ENCODE measurements around the gene CLMN. TPM values are rescaled to one million over a fixed set of nuclear protein-coding genes. Genes with fewer than 3 reads are reported as not detected.

The CLMN gene
- total and polyA plus RNA-seq, 2 experiments from 2014 or later, result 0.11 to 0.53 TPM

GRCh38 chr14:95356245-95356869 lies 36.6 kb upstream of the CLMN start:
- Histone ChIP-seq H2AFZ (no peak overlapping the region), H3K36me3 (ENCODE audit: low read depth) (no peaks in the 10 kb centered on the region), H4K20me1 (ENCODE audit: insufficient read depth) (no peaks in the 10 kb centered on the region), H3K9me2 (ENCODE audit: insufficient read depth) (no peaks in the 10 kb centered on the region), H3K27me3 (replicated peaks; ENCODE audit: insufficient read depth) (no peaks in the 10 kb centered on the region; the same call in 1 of the 2 replicates), H3K79me2 (ENCODE audit: insufficient read depth) (no peaks in the 10 kb centered on the region), H3K27ac (no peak overlapping the region), H3F3A (ENCODE audit: insufficient read depth) (no peaks in the 10 kb centered on the region), H3K4me2 (ENCODE audit: unreplicated experiment) (no peak overlapping the region), H3K4me3 (no peak overlapping the region), H3K9ac (no peak overlapping the region), H3K9me3 (ENCODE audit: low read depth) (no peaks in the 10 kb centered on the region), H3K4me1 (ENCODE audit: insufficient read depth) (no peaks in the 10 kb centered on the region)
- in situ Hi-C loops (cut with MboI), result no loop called here
- no peak for DNase-seq
- TF ChIP-seq EZH2 (IDR thresholded peaks at IDR 0.05; ENCODE audit: insufficient read depth, poor library complexity, severe bottlenecking), result no peak
- TF ChIP-seq EZH2phosphoT487 (IDR thresholded peaks at IDR 0.05; ENCODE audit: insufficient read depth, low read depth), result no peak
- WGBS, 2 experiments (ENCODE audit: low coverage in 1 of 2, low lambda C conversion rate in 2 of 2, missing lambda C conversion rate in 2 of 2), result 32 to 36% methylated on average over 13 to 14 of the region's 14 CpGs

DNA sequence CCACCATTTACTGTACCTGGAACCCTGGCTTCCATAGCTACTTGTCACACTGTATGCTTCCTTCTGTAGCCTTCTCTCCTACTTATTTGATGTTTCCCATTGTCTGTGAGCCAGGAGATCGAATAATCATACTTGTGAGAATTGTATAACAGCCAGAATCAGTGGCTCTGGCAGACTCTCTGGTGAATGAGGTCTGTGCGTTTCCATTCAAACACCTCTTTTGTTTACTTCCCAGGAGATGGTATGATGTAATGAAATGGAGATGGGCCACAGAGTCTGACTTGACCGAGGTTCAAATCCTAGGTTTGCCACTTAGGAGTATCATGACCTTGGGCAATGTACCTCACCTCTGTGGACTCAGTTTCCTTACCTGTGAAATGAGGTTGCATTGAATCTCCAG lies 35.7 kb upstream of the CLMN start:
- Histone ChIP-seq H3K9me3 (ENCODE audit: low read depth) (no peaks in the 10 kb centered on the region), H3K79me2 (ENCODE audit: insufficient read depth) (no peaks in the 10 kb centered on the region), H3K4me3 (no peak overlapping the region), H3K9me2 (ENCODE audit: insufficient read depth) (no peaks in the 10 kb centered on the region), H3F3A (ENCODE audit: insufficient read depth) (no peaks in the 10 kb centered on the region), H3K9ac (no peak overlapping the region), H3K36me3 (ENCODE audit: low read depth) (no peaks in the 10 kb centered on the region), H3K27me3 (replicated peaks; ENCODE audit: insufficient read depth) (no peaks in the 10 kb centered on the region; the same call in 1 of the 2 replicates), H3K4me1 (ENCODE audit: insufficient read depth) (no peaks in the 10 kb centered on the region), H3K4me2 (ENCODE audit: unreplicated experiment) (no peak overlapping the region), H3K27ac (no peak overlapping the region), H2AFZ (no peak overlapping the region), H4K20me1 (ENCODE audit: insufficient read depth) (no peaks in the 10 kb centered on the region)
- TF ChIP-seq EZH2phosphoT487 (IDR thresholded peaks at IDR 0.05; ENCODE audit: insufficient read depth, low read depth), result no peak
- no peak for TF ChIP-seq EZH2 (IDR thresholded peaks at IDR 0.05; ENCODE audit: insufficient read depth, poor library complexity, severe bottlenecking)
- DNase-seq, result no peak
- 1% methylated on average over 3 of the region's 3 CpGs for WGBS, 2 experiments (ENCODE audit: low coverage in 1 of 2, low lambda C conversion rate in 2 of 2, missing lambda C conversion rate in 2 of 2)
- in situ Hi-C loops (cut with MboI), result no loop called here

GRCh38 chr14:95354834-95355233 lies 35.1 kb upstream of the CLMN start:
- H3F3A ChIP-seq (ENCODE audit: insufficient read depth), result no peaks in the 10 kb centered on the region
- in situ Hi-C loops (cut with MboI), result no loop called here
- no peaks in the 10 kb centered on the region for H3K36me3 ChIP-seq (ENCODE audit: low read depth)
- peaks cover 4% of the 10 kb centered on the region; the same call in 1 of the 2 replicates for H3K27me3 ChIP-seq (replicated peaks; ENCODE audit: insufficient read depth)
- no peaks in the 10 kb centered on the region for H3K79me2 ChIP-seq (ENCODE audit: insufficient read depth)
- H2AFZ ChIP-seq, result no peak overlapping the region
- no peaks in the 10 kb centered on the region for H4K20me1 ChIP-seq (ENCODE audit: insufficient read depth)
- H3K4me1 ChIP-seq (ENCODE audit: insufficient read depth), result no peaks in the 10 kb centered on the region
- H3K9ac ChIP-seq, result no peak overlapping the region
- H3K9me3 ChIP-seq (ENCODE audit: low read depth), result no peaks in the 10 kb centered on the region
- H3K27ac ChIP-seq, result no peak overlapping the region
- no peak for DNase-seq
- TF ChIP-seq EZH2 (IDR thresholded peaks at IDR 0.05; ENCODE audit: insufficient read depth, poor library complexity, severe bottlenecking) (no peak), EZH2phosphoT487 (IDR thresholded peaks at IDR 0.05; ENCODE audit: insufficient read depth, low read depth) (no peak)
- no peaks in the 10 kb centered on the region for H3K9me2 ChIP-seq (ENCODE audit: insufficient read depth)
- no peak overlapping the region for H3K4me3 ChIP-seq
- H3K4me2 ChIP-seq (ENCODE audit: unreplicated experiment), result no peak overlapping the region

DNA sequence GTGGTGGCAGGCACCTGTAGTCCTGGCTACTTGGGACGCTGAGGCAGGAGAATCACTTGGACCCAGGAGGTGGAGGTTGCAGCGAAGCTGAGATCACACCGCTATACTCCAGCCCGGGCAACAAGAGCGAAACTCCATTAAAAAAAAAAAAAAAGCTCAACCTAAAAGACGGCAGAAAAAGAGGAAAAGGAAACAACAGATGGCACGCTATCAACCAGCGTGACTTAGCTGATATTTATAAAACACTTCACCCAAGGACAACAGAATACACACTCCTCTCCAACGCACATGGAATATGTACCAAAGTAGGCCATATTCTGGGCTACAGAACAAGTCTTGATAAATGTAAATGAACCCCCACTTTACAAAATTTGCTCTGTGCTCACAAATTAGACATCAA lies 34.0 kb upstream of the CLMN start:
- H3K36me3 ChIP-seq (ENCODE audit: low read depth), result no peaks in the 10 kb centered on the region
- no peaks in the 10 kb centered on the region for H3K4me1 ChIP-seq (ENCODE audit: insufficient read depth)
- no peaks in the 10 kb centered on the region for H4K20me1 ChIP-seq (ENCODE audit: insufficient read depth)
- no peak overlapping the region for H3K9ac ChIP-seq
- H3K4me3 ChIP-seq, result no peak overlapping the region
- 65 to 74% methylated on average over 9 of the region's 9 CpGs for WGBS, 2 experiments (ENCODE audit: low coverage in 1 of 2, low lambda C conversion rate in 2 of 2, missing lambda C conversion rate in 2 of 2)
- TF ChIP-seq EZH2 (IDR thresholded peaks at IDR 0.05; ENCODE audit: insufficient read depth, poor library complexity, severe bottlenecking) (no peak), EZH2phosphoT487 (IDR thresholded peaks at IDR 0.05; ENCODE audit: insufficient read depth, low read depth) (no peak)
- no peaks in the 10 kb centered on the region for H3K9me2 ChIP-seq (ENCODE audit: insufficient read depth)
- no peak overlapping the region for H3K4me2 ChIP-seq (ENCODE audit: unreplicated experiment)
- H3K79me2 ChIP-seq (ENCODE audit: insufficient read depth), result no peaks in the 10 kb centered on the region
- peaks cover 4% of the 10 kb centered on the region; the same call in 1 of the 2 replicates for H3K27me3 ChIP-seq (replicated peaks; ENCODE audit: insufficient read depth)
- in situ Hi-C loops (cut with MboI), result no loop called here
- no peak overlapping the region for H2AFZ ChIP-seq
- DNase-seq, result no peak
- no peaks in the 10 kb centered on the region for H3K9me3 ChIP-seq (ENCODE audit: low read depth)
- no peak overlapping the region for H3K27ac ChIP-seq
- H3F3A ChIP-seq (ENCODE audit: insufficient read depth), result no peaks in the 10 kb centered on the region

- H3K9me2 ChIP-seq (ENCODE audit: insufficient read depth), result no peaks in the 10 kb centered on the region
- WGBS, 2 experiments (ENCODE audit: low coverage in 1 of 2, low lambda C conversion rate in 2 of 2, missing lambda C conversion rate in 2 of 2), result 28 to 39% methylated on average over 1 of the region's 1 CpG
- TF ChIP-seq EZH2phosphoT487 (IDR thresholded peaks at IDR 0.05; ENCODE audit: insufficient read depth, low read depth) (no peak), EZH2 (IDR thresholded peaks at IDR 0.05; ENCODE audit: insufficient read depth, poor library complexity, severe bottlenecking) (no peak)
- H3K4me3 ChIP-seq, result no peak overlapping the region
- H3K27ac ChIP-seq, result no peak overlapping the region
- in situ Hi-C loops (cut with MboI), result no loop called here
- H2AFZ ChIP-seq, result no peak overlapping the region
- H3K4me1 ChIP-seq (ENCODE audit: insufficient read depth), result no peaks in the 10 kb centered on the region
- H4K20me1 ChIP-seq (ENCODE audit: insufficient read depth), result no peaks in the 10 kb centered on the region
- 0 out of 2 replicates have a peak, but pooled peaks cover 4% of the 10 kb centered on the region for H3K27me3 ChIP-seq (replicated peaks; ENCODE audit: insufficient read depth)
- no peaks in the 10 kb centered on the region for H3K9me3 ChIP-seq (ENCODE audit: low read depth)
- no peak overlapping the region for H3K9ac ChIP-seq
- H3K36me3 ChIP-seq (ENCODE audit: low read depth), result no peaks in the 10 kb centered on the region
- H3K4me2 ChIP-seq (ENCODE audit: unreplicated experiment), result no peak overlapping the region
- no peaks in the 10 kb centered on the region for H3F3A ChIP-seq (ENCODE audit: insufficient read depth)
- H3K79me2 ChIP-seq (ENCODE audit: insufficient read depth), result no peaks in the 10 kb centered on the region
- no peak for DNase-seq
These were observed 33.3 kb upstream of the CLMN start for GRCh38 chr14:95353007-95353406.

Measured in GM23248 (cell line).